ENCODE data around the gene DGAT2.
A peak's percentile ranks its signal among the peaks of the same experiment; 100 is the strongest.

The DGAT2 gene

GRCh38 chr11:75813124-75813523, 44.5 kb downstream of the DGAT2 start:
- DNase-seq (ENCODE audit: low spot score) = no peak
- in situ Hi-C loops (cut with MboI; ENCODE audit: low sequenced_read_pairs, unreplicated experiment) = no loop called here
- TF ChIP-seq, protein P1, sequence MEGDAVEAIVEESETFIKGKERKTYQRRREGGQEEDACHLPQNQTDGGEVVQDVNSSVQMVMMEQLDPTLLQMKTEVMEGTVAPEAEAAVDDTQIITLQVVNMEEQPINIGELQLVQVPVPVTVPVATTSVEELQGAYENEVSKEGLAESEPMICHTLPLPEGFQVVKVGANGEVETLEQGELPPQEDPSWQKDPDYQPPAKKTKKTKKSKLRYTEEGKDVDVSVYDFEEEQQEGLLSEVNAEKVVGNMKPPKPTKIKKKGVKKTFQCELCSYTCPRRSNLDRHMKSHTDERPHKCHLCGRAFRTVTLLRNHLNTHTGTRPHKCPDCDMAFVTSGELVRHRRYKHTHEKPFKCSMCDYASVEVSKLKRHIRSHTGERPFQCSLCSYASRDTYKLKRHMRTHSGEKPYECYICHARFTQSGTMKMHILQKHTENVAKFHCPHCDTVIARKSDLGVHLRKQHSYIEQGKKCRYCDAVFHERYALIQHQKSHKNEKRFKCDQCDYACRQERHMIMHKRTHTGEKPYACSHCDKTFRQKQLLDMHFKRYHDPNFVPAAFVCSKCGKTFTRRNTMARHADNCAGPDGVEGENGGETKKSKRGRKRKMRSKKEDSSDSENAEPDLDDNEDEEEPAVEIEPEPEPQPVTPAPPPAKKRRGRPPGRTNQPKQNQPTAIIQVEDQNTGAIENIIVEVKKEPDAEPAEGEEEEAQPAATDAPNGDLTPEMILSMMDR (IDR thresholded peaks at IDR 0.05; ENCODE audit: borderline replicate concordance, control extremely low read depth, extremely low read depth, insufficient read depth, missing control alignments) = no peak

GRCh38 chr11:75813622-75814039, 45.1 kb downstream of the DGAT2 start:
- TF ChIP-seq, protein P1 (IDR thresholded peaks at IDR 0.05; ENCODE audit: borderline replicate concordance, control extremely low read depth, extremely low read depth, insufficient read depth, missing control alignments) = no peak
- no peak for DNase-seq (ENCODE audit: low spot score)
- in situ Hi-C loops (cut with MboI; ENCODE audit: low sequenced_read_pairs, unreplicated experiment) = no loop called here

DNA sequence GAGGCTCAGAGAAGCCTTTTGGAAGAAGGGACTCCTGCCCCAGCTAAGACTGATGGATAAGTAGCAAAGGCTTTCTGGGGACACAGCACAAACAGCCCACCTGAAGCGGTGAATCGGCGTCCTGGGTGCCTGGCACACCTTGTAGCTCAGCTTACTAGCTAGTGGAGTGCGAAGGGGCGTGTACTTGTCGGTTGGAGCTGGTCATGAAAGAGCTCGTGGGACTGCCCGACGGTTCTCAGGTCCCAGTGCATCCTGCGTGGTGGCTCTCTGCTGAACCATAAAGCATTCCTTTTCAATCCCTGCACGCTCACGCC, 45.7 kb downstream of the DGAT2 start:
- in situ Hi-C loops (cut with MboI; ENCODE audit: low sequenced_read_pairs, unreplicated experiment) = no loop called here
- TF ChIP-seq, protein P1 (IDR thresholded peaks at IDR 0.05; ENCODE audit: borderline replicate concordance, control extremely low read depth, extremely low read depth, insufficient read depth, missing control alignments) = no peak
- DNase-seq (ENCODE audit: low spot score) = no peak

GRCh38 chr11:75814677-75815344, 46.2 kb downstream of the DGAT2 start, which contains the start of gene UVRAG:
Gene UVRAG, plus strand, starts transcription at chr11:75815210. Its CDS starts 198 bp downstream, at chr11:75815408.
- in situ Hi-C loops (cut with MboI; ENCODE audit: low sequenced_read_pairs, unreplicated experiment) = no loop called here
- peak; percentile 96 for DNase-seq (ENCODE audit: low spot score)
- TF ChIP-seq, protein P1 (IDR thresholded peaks at IDR 0.05; ENCODE audit: borderline replicate concordance, control extremely low read depth, extremely low read depth, insufficient read depth, missing control alignments) = no peak

- in situ Hi-C loops (cut with MboI; ENCODE audit: low sequenced_read_pairs, unreplicated experiment) = no loop called here
- TF ChIP-seq, protein P1 (IDR thresholded peaks at IDR 0.05; ENCODE audit: borderline replicate concordance, control extremely low read depth, extremely low read depth, insufficient read depth, missing control alignments) = no peak
- no peak for DNase-seq (ENCODE audit: low spot score)
Measured at GRCh38 chr11:75815345-75816168, 47.0 kb downstream of the DGAT2 start.

DNA sequence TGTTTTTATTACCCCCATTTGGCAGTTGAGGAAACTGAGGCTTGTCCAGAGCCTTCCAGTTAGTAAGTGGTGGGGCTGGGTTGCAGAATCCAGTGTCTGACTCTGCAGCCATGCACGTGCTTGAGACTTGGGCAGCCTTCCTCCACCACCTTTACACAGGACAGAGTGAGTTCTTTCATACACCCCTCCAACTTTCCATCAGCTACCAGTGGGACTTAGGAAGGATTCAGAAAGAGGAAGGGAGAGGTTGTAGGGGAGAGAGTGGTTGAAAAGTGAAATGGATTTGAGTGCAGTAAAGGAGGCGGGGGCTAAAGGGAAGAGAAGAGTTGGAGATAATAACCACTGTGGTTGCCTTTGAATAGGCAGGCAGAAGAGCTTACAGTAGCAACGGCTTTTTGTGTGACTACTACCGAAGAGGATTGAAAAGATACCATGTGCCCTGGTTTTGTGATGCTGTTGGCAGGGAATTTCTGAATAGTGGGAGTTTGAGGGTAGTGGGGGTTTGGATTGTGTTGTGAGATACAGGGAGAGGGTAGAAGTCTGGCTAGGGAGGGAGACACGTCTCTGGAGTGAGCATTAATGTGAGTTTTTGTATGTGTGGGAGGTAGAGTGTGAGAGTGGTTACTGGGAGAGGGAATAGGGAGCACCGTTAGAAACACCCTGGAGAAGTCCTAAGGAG, 48.1 kb downstream of the DGAT2 start:
- TF ChIP-seq, protein P1 (IDR thresholded peaks at IDR 0.05; ENCODE audit: borderline replicate concordance, control extremely low read depth, extremely low read depth, insufficient read depth, missing control alignments) = no peak
- in situ Hi-C loops (cut with MboI; ENCODE audit: low sequenced_read_pairs, unreplicated experiment) = no loop called here
- DNase-seq (ENCODE audit: low spot score) = no peak

Data from GM13976 (cell line).